HCT116 (cell line): Measurements from ENCODE around the gene MTOR. TPM values are rescaled to one million over a fixed set of nuclear protein-coding genes. Genes with fewer than 3 reads are reported as not detected.

ENCODE experiments used
- ATAC-seq: fragments of 200-7000 bp; cut with Tn5 transposase; 2 replicates; pipeline ENCODE4 v1.9.1; 2020; ENCODE audit warnings: mild to moderate bottlenecking, moderate library complexity
- BruUV-seq: library from RNA; stranded (reverse); fragments of 400-500 nt; replicated peaks from 2 replicates; lab custom pipeline; 2021; lab: Mats Ljungman, UMichigan
- CTCF ChIA-PET: fragments of 300-600 bp; sonication (Branson Sonifier 250); formaldehyde crosslinking; loops from one replicate; lab custom pipeline; 2021; ENCODE audit warnings: antibody characterized with exemption; lab: Charles Lee
- POLR2A ChIA-PET: fragments of 300-600, 350-600 bp; sonication (Branson Sonifier 250); formaldehyde crosslinking; loops from one replicate; lab custom pipeline; 2021; ENCODE audit warnings: antibody characterized with exemption; lab: Charles Lee
- RAD21 ChIA-PET, 2 experiments: fragments of 300-600 bp; sonication (Branson Sonifier 250); formaldehyde crosslinking; loops; one replicate each; lab custom pipeline; 2023; ENCODE audit warnings: low total read pairs in 2 of 2; ENCODE audit not compliant: uncharacterized antibody in 2 of 2, unreplicated experiment in 2 of 2, low non-redundant PET in 1 of 2; lab: Charles Lee
- DNase-seq: peaks from one replicate; pipeline ENCODE4 v3.0.0-alpha.2; 2010; ENCODE audit warnings: low read depth, low spot score
- H2AFZ ChIP-seq: fragments of 200-600 bp; shearing (Covaris generic), sonication (generic); 2 replicates; pipeline ENCODE4 v1.6.1; 2017; ENCODE audit warnings: low read depth, mixed run types, mixed read lengths, antibody characterized with exemption, low read length; ENCODE audit not compliant: poor library complexity, severe bottlenecking
- H3K27ac ChIP-seq: 2 replicates; pipeline ENCODE4 v1.5.1; 2012; ENCODE audit warnings: low read depth, low read length
- H3K27me3 ChIP-seq: fragments of 200-600 bp; sonication (generic); 2 replicates; pipeline ENCODE4 v1.6.1; 2016; ENCODE audit warnings: mixed run types, low read length, mixed read lengths; ENCODE audit not compliant: insufficient read depth
- H3K36me3 ChIP-seq, 2 experiments: fragments of 200-500 bp in 1 of 2; fragments of 200-600 bp in 1 of 2; sonication (Bioruptor generic) in 1 of 2; sonication (generic) in 1 of 2; 2 replicates each; pipeline versions ENCODE4 v1.5.1 to v1.6.1; 2014 to 2016; ENCODE audit warnings: low read length in 2 of 2, inconsistent platforms in 1 of 2, mixed read lengths in 1 of 2, mixed run types in 1 of 2; ENCODE audit not compliant: insufficient read depth in 2 of 2, control insufficient read depth in 1 of 2
- H3K4me1 ChIP-seq, 2 experiments: fragments of 200-600 bp in 1 of 2; sonication (generic) in 1 of 2; 2 replicates each; pipeline versions ENCODE4 v1.5.1 to v1.6.1; 2012 to 2017; ENCODE audit warnings: low read length in 2 of 2, inconsistent platforms in 1 of 2, mild to moderate bottlenecking in 1 of 2, mixed read lengths in 1 of 2, mixed run types in 1 of 2, moderate library complexity in 1 of 2; ENCODE audit not compliant: insufficient read depth in 2 of 2, control insufficient read depth in 1 of 2
- H3K4me2 ChIP-seq: fragments of 200-600 bp; sonication (generic); 2 replicates; pipeline ENCODE4 v1.6.1; 2017; ENCODE audit warnings: mixed run types, low read length, mixed read lengths
- H3K4me3 ChIP-seq, 2 experiments: fragments of 200-600 bp in 1 of 2; sonication (generic) in 1 of 2; replicated peaks in 1 of 2; 2 replicates each; pipeline ENCODE4 v1.5.1; 2011 to 2016; ENCODE audit warnings: low read length in 2 of 2, control low read depth in 1 of 2, low read depth in 1 of 2, mild to moderate bottlenecking in 1 of 2, mixed read lengths in 1 of 2, mixed run types in 1 of 2
- H3K79me2 ChIP-seq: fragments of 200-600 bp; sonication (generic); 2 replicates; pipeline ENCODE4 v1.6.1; 2017; ENCODE audit warnings: mild to moderate bottlenecking, mixed run types, low read length, moderate library complexity, mixed read lengths; ENCODE audit not compliant: insufficient read depth
- H3K9ac ChIP-seq: fragments of 200-600 bp; sonication (generic); 2 replicates; pipeline ENCODE4 v1.6.1; 2016; ENCODE audit warnings: low read length, mixed read lengths
- H3K9me2 ChIP-seq: fragments of 200-600 bp; sonication (generic), shearing (Covaris generic); 2 replicates; pipeline ENCODE4 v1.6.1; 2017; ENCODE audit warnings: mixed run types, mild to moderate bottlenecking, moderate library complexity; ENCODE audit not compliant: insufficient read depth
- H3K9me3 ChIP-seq, 2 experiments: fragments of 200-500 bp in 1 of 2; fragments of 200-600 bp in 1 of 2; sonication (Bioruptor generic) in 1 of 2; sonication (generic) in 1 of 2; 2 replicates each; pipeline ENCODE4 v1.6.1; 2014 to 2017; ENCODE audit warnings: low read length in 2 of 2, mixed read lengths in 2 of 2, inconsistent platforms in 1 of 2, low read depth in 1 of 2, mild to moderate bottlenecking in 1 of 2, mixed run types in 1 of 2, moderate library complexity in 1 of 2; ENCODE audit not compliant: control insufficient read depth in 1 of 2, insufficient read depth in 1 of 2
- H4K20me1 ChIP-seq: fragments of 200-600 bp; sonication (generic), shearing (Covaris generic); 2 replicates; pipeline ENCODE4 v1.6.1; 2017; ENCODE audit warnings: mixed run types, mild to moderate bottlenecking, moderate library complexity; ENCODE audit not compliant: insufficient read depth
- CBX3 ChIP-seq: IDR thresholded peaks from 2 replicates; pipeline ENCODE4 v1.6.1; 2012; ENCODE audit warnings: low read depth
- CTCF ChIP-seq, 3 experiments: fragments of 200-600 bp in 1 of 3; sonication (generic) in 1 of 3; IDR thresholded peaks in 2 of 3; conservative IDR thresholded peaks in 1 of 3; 2 replicates each; pipeline ENCODE4 v1.5.1; 2012 to 2017; ENCODE audit warnings: low read depth in 2 of 3, low read length in 2 of 3, antibody characterized with exemption in 1 of 3, borderline replicate concordance in 1 of 3, control low read depth in 1 of 3, mild to moderate bottlenecking in 1 of 3, mixed read lengths in 1 of 3, mixed run types in 1 of 3, moderate library complexity in 1 of 3; ENCODE audit not compliant: insufficient read depth in 1 of 3
- EGR1 ChIP-seq: IDR thresholded peaks from 2 replicates; pipeline ENCODE4 v1.6.1; 2012; ENCODE audit warnings: low read depth
- ELF1 ChIP-seq: IDR thresholded peaks from 2 replicates; pipeline ENCODE4 v1.6.1; 2012; ENCODE audit warnings: low read depth, borderline replicate concordance
- FOSL1 ChIP-seq: IDR thresholded peaks from 2 replicates; pipeline ENCODE4 v1.6.1; 2012; ENCODE audit warnings: low read depth
- MAX ChIP-seq: IDR thresholded peaks from 2 replicates; pipeline ENCODE4 v1.6.1; 2012
- POLR2A ChIP-seq: IDR thresholded peaks from 2 replicates; pipeline ENCODE4 v1.7.0; 2011; ENCODE audit warnings: borderline replicate concordance; ENCODE audit not compliant: insufficient read depth, insufficient read length; ENCODE audit errors: extremely low read depth
- SP1 ChIP-seq: IDR thresholded peaks from 2 replicates; pipeline ENCODE4 v1.6.1; 2012; ENCODE audit warnings: low read depth
- TCF7L2 ChIP-seq: IDR thresholded peaks from 2 replicates; pipeline ENCODE4 v1.7.0; 2011; ENCODE audit warnings: borderline replicate concordance, inconsistent platforms; ENCODE audit not compliant: insufficient read depth, insufficient read length; ENCODE audit errors: extremely low read depth
- intact Hi-C: fragments of 100-400 bp; cut with micrococcal nuclease; formaldehyde crosslinking; loops from 2 replicates; pipeline ENCODE4 v1.10.0; 2022
- total RNA-seq: library from RNA; stranded (reverse); gene quantifications from one replicate; pipeline ENCODE4 v1.2.1, GENCODE V29; 2021; ENCODE audit not compliant: unreplicated experiment

Gene MTOR
- total RNA-seq, 1 experiment from 2014 or later, result 42.2 TPM

- Histone ChIP-seq H3K27me3 (no peaks in the 10 kb centered on the region), H3K4me3 (no peak overlapping the region), H3K36me3 (no peaks in the 10 kb centered on the region), H3K9me3 (no peaks in the 10 kb centered on the region), H4K20me1 (no peaks in the 10 kb centered on the region), H3K9ac (no peak overlapping the region), H3K9me2 (no peaks in the 10 kb centered on the region), H3K4me2 (no peak overlapping the region), H3K79me2 (no peaks in the 10 kb centered on the region), H3K4me1 (no peaks in the 10 kb centered on the region), H2AFZ (no peak overlapping the region), H3K27ac (no peak overlapping the region)
- POLR2A ChIA-PET, result no interaction called here
- intact Hi-C loops, result no loop called here
- DNase-seq, result no peak
- CTCF ChIA-PET, result no interaction called here
- no TSS peak for BruUV-seq
- no peak for TF ChIP-seq POLR2A
- RAD21 ChIA-PET, result no interaction called here
- ATAC-seq, result no peak
Measured at GRCh38 chr1:11301601-11302000, 39.2 kb upstream of the MTOR start.

GRCh38 chr1:11299225-11299574, 36.8 kb upstream of the MTOR start:
- Histone ChIP-seq H3K9me3 (no peaks in the 10 kb centered on the region), H3K9me2 (no peaks in the 10 kb centered on the region), H3K79me2 (no peaks in the 10 kb centered on the region), H2AFZ (no peak overlapping the region), H3K4me1 (no peaks in the 10 kb centered on the region), H3K27me3 (no peaks in the 10 kb centered on the region), H3K4me3 (no peak overlapping the region), H4K20me1 (no peaks in the 10 kb centered on the region), H3K27ac (no peak overlapping the region), H3K4me2 (no peak overlapping the region), H3K36me3 (no peaks in the 10 kb centered on the region), H3K9ac (no peak overlapping the region)
- intact Hi-C loops, result no loop called here
- no TSS peak for BruUV-seq
- ChIA-PET CTCF (no interaction called here), POLR2A (no interaction called here), RAD21 (no interaction called here)
- TF ChIP-seq ELF1 (no peak), FOSL1 (no peak), EGR1 (no peak), TCF7L2 (no peak), CBX3 (no peak), CTCF (IDR thresholded peaks at IDR 0.05 in 2 of 3, conservative IDR thresholded peaks at IDR 0.05 in 1 of 3; ENCODE audit: borderline replicate concordance in 1 of 3, insufficient read depth in 1 of 3, low read depth in 2 of 3, low read length in 2 of 3) (no peak), SP1 (no peak), MAX (no peak)
- DNase-seq (no peak), ATAC-seq (no peak)
